Inferior parietal cortex (tissue), 1 donor: ENCODE results near the gene LURAP1L.

Experiments
- DNase-seq: peaks from one replicate; pipeline ENCODE4 v3.0.0-alpha.2; 2016; ENCODE audit errors: extremely low spot score

The LURAP1L gene, protein sequence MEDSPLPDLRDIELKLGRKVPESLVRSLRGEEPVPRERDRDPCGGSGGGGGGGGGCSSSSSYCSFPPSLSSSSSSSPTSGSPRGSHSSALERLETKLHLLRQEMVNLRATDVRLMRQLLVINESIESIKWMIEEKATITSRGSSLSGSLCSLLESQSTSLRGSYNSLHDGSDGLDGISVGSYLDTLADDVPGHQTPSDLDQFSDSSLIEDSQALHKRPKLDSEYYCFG

DNA sequence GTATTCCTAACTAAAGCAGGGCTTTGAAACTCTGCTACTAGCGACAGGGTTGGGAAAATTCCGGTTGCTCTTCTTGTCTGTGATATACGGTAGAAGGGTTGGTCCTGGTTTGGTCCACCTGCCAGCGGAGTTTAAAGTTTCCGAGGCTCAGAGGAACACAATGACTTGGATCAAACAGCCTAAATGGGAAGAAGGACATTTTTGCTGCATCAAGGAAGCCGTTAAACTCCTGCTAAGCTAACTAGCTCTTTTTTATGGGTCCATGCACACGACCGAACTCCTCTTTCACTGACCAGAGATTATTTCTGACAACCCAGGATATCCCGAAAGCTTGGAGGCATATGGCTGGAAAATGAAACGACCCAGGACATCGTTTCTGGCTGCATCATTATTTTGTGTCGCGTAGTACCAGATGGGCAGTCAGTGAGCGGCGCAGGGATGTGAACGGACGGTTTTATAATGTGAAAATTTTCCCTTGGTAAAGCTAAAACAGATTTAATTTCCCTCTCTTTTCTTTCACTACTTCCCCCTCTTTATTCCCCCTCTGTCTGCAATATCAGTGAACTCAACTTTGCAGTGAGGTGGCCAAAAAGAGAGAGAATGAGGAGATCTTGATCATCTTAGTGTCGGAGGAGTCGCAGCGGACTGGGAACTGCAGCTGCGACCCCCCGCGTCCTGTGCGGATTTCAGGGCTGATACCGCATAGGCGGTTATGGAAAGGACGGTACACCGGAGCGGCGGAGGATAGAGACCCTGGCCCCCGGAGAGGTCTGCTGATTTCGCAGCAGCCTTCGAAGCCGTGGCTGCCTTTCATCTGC, at the start of gene LURAP1L:
Gene LURAP1L, plus strand, starts transcription at position 160 of the 818 bp plus-strand sequence. CDS start 696 bp downstream, outside the sequence.
- peak; percentile 81 for DNase-seq

DNA sequence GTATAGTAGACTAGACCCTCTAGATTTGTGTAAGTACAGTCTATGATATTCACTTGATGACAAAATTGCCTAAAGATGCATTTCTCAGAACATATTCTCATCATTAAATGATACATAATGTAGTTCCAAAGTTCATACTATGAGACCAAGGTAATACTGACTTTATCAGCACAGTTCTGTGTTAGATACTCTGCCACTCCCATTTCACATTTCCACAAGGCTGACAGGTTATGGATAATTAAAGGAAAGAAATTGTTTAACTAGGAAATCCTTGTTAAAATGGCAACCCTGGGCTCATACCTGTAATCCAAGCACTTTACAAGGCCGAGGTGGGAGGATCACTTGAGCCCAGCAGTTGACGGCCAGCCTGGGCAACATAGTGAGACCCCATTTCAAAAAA, 48.0 kb upstream of the LURAP1L start:
- no peak for DNase-seq

DNA sequence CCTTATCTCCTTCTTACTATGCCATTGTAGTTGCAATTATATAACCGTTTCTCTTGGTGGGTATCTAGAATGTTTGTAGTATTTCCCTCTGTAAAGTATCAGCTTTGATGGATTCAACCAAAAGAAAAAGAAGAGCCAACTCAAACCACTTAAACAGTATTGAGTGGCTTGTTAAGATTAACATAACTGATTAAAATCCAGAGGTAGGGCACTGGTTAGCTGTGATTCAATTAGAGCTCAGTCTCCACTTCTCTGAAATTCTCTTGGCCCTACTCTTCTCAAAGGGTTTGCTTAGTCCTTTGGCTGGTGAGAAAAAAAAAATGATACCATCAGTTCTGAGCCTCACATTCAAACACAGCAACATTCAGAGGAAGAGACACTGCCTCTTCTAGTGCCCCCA, 44.6 kb upstream of the LURAP1L start:
- DNase-seq: no peak

DNA sequence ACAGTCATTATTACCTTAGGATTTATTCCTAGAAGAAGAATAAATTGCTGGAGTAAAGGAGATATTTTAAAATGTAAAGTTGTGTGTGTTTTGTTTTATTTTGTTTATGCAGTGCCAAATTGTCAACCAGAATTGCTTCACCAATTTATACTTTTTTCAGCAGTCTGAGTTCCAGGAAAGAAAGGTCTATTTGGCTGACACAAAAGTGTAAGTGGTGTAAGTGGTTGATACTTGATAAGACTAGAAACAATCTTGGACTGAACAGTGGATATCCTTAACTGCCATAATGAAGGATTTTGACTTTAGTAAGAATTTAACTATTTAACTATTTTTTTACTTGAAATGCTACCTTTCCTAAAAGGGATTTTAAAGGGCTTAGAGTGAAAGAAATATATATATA, 43.9 kb upstream of the LURAP1L start:
- DNase-seq: no peak

DNA sequence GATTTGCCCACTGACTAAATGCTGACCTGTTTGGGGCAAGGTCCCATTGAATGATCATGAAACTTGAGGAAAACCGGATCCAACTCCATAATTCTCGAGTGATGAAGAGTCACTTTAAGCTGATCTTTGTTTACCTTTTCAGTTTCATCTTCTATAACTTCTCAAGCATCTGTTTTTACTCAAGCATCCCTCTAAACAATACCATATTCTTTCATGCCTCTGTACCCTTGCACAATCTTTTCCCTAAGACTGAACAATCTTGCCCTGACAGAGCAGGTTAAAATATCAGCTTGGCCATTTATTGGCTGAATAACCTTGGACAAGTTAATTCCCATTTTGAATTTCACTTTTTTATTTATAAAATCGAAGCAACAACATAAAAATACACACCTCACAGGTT, 41.8 kb upstream of the LURAP1L start:
- no peak for DNase-seq

DNA sequence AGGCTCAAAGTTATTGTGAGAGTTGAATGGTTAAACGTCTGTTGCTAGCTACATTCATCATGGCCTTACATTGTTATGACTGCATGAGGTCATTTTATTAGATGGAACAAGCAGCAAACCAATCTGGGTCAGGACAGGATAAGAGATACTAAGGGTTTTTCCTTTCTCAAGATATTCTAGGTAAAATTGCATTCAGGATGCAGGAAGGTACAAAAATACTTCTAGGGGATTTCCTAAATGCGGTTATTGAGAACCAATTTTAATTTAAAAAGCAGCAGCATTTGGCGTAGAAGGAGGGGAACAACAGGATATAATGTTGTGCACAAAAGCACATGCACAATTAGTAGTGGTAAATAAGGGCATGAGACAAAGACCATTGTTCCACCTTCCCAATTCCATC, 39.2 kb upstream of the LURAP1L start:
- DNase-seq: no peak

DNA sequence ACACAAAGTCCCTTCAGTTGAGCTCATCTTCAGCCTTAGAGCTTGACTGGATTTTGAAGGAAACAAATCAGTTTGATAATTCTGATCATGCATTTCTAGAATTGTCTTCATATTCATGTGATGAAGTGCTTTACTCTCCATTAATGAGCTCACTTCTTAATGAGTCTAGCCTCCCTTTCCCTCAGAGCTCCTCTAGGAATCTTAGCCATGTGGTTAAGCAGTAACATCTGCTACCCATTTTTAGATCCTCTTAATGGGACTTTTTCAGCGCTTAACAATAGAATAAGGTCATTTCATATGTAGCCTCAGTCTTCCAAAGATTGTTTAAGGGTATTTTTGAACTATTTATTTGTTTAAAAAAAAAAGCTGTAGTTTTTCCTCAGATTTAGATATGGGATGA, 36.9 kb upstream of the LURAP1L start:
- DNase-seq: no peak

DNA sequence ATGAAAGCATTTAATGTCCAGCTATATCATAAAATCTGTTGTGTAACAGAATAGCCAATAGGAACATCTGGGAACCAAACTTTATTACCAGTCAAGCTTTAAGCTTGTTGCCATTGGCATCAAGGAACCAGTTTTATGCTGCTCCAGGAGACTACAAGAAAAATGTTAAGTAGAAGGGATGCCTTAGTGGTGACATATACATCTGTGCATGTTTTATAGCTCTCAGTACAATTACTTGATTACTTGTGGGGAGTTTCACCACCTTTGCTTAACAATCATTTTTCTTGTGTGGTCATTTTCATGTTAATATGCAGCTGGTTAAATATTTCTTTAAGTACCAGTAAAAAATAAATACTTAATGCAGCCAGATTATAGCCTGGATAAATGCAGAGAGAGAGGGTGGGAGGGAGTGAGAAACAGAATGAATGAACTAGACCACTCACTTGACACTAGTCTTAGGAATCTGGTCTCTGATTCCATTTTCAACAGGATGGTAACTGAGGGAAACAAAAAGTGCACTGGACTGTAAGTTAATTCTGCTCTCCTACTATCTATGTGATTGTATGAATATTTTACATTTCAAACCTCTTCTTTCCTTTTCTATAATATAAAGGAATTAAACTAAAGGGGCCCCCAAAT, 35.7 kb upstream of the LURAP1L start:
- no peak for DNase-seq

DNA sequence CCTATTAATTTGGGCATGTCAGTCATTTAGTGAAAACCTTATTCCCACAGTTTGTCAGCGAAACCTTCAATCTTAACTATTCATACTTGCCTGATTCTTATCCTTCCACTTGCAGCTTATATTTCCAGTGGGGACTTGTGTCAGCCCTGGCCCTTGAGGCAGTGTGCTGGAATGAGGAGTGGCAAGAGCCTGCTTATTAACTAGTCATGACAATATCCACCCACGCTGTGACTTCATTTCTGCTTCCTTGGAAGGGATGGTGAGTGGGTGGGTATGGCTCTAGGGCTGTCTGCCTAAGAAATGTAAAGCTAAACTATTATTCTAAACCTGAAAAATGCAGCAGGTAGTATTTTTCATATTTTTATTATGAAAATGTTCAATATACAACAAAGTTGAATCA, 34.0 kb upstream of the LURAP1L start:
- no peak for DNase-seq

DNA sequence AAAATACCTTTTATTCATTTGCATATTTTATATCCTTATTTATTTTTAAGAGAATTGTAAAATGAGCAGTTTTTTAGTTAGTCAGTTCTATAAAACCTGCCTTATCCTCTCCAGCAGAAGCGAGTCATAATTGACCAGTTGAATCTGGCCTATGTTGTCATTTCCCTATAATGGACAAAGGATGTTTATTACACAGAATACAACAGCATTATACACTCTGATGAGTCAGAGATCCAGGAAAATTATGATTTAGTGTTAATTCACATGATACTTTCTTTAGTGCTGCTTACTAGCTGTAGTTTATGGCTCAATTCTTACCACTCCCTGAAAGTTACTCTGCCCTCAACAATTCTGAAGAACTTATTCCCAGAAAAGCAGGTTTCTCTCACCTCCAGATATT, 26.8 kb upstream of the LURAP1L start:
- DNase-seq: no peak

DNA sequence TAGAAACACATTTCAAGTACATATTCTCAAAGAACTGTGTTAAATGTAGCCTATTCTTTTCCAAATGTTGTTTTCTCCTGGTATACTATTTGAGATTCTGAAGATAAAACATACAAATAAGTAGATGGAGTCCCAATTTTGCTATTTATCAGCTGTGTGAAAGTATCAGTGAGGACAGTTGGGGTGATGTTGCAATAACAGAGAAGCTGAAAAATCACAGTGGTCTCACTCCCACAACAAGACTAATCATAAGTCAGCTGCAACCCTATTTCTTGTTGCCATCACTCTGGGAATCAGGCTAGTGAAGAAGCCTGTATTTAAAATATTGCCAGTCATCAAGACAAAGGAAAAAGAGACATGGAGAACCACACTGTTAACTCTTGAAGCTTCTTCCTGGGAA, 25.9 kb upstream of the LURAP1L start:
- DNase-seq: no peak

DNA sequence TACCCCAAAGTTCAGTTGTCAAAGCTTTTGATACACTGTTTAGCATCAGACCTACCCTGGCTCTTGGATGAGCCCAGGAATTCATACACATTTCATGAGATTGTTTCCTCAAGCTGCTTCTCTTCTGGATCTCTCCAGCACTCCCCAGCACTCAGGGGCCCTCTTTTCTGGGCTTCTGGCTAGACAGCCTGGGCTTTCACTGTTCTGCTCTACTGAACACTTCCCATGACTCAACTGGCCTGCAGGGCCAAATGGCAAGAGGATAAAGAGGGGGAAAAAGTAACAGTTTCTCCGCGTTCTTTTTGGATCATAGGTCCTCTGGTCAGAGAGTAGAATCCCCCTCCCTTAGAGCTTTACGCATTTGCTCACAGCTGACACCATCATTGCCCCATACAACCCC, 20.9 kb upstream of the LURAP1L start:
- no peak for DNase-seq

DNA sequence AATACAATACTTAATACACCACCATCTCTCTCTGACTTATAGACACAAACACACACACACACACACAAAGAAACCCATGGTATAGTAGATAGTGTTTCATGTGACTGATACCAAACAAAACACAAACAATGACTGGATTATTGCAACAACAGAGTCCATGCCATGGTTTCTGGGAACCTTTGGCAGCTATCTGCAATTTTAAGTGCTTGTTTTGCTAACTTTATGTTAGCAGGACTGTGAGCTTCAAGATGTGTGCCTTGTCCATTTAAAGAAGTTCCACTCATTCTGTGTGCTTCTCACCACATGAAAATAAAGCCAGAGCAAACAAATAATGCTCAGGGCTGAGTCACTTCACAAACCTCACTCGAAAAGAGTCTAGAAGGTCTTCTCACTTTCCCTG, 15.1 kb upstream of the LURAP1L start:
- DNase-seq: no peak

DNA sequence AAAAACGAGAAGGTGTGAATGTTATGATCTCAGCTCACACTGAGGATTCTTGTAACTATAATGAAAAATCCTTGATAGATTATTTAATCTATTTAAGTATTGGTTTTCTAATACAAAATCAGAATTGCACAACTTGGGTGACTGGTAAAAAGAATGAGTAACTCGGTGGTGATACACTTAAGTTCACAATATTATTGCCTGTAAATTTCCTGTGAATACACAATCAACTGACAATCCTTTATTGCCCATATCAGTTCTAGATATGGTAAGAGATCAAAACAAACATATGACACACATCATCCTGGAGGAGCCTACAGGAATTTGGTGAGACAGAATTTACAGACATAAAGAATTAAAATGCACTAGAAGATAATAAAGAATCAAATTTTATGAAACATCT, 14.1 kb upstream of the LURAP1L start:
- no peak for DNase-seq

DNA sequence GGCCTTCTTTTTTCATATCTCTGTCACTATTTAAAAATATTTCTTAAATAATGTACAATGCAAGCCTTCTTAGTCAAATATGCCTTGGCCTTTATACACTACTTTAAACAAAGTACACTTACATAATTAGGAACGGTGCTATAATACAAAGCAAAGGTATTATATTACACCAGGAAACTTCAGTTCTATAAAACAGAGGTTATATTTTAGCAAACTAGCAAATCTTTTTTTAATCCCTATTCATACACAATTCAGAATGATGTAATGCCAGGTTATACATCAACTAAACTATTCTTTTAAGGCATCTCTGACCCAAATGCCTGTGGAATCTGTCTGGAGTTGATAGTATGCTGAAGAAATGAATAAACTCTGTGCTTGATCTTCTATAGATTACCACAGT, 10.7 kb upstream of the LURAP1L start:
- no peak for DNase-seq

DNA sequence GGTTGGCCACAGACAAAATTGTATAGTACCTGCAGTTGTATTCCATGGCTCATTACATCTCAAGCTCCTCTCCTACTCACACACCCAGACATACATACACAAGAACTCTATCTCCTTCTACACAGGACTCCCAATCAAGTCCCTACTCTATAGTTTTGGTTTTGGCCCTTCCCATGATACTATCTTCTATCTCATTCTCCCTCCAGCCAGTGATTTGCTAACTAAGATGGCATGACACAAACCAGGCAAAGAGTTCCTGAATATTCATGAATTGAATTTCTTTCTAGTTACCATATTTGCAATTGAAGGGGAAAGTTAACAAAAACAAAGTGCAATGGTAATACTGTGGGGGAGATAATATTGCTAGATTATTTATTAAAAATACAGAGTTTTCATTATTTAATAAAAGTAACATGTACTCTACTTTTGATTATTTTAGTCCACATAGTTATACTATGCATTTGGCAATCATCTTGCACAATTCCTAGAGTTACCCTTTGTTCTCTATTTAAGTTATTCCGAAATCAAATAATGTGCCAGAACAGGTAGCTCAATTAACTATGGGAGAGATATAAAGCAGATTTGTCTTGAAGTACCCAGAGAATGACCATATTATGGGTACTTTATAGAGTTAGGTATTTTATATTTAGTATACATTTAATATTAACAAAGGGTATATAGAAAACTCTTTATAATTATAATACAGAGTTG, 9.6 kb upstream of the LURAP1L start:
- DNase-seq: no peak

DNA sequence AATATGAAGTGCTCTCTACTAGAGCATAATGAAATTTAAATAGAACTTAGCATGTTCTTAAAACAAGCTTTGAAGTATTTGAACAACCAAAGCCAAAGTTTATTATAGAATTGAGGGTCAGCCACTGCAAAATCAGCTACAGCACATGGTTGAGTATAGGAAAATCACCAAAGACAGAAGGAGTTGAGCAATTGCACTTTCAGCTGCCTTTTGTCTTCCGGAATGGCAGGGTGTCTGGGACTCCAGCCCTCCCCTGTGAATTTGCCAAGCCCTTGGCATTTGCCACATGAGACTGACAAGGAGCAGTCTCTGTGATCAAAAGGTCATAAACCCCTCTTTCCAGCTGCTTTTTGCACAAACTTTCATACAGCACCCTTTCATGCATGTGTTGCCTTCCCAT, 8.5 kb upstream of the LURAP1L start:
- no peak for DNase-seq

DNA sequence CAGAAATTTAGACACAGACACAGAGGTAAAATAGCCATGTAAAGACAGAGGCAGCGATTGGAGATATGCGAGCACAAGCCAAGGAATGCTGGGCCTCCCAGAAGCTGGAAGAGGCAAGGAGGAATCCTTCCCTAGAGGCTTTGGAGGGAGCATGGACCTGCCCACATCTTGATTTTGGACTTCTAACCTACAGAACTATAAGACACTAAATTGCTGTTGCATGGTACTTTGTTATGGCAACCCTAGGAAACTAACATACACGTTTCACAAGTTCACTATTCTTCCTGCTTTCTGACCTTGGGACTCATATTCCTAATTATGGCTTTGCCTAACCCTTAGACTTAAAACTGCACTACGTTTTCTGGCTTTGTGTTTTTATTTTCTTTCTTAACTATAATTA, 4.6 kb upstream of the LURAP1L start:
- no peak for DNase-seq

DNA sequence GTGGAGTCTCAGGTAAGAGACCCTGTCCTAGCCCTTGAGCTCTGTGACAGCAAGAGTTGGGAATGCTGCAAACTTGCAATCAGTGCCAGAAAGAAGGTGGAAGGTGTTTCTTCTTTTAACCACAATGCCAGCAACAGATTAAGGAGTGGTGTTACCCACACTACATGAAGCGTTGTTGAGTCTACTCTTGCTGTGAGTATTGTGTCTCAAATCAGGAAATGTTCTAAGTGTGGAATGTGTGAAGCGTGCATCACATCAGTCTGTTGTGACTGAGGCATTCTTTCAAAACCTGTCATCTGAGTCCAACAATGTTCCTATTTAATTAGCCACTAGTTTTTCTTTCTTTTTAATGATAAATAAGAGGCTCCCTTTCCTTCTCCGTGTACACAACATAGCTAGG, 2.9 kb upstream of the LURAP1L start:
- DNase-seq: no peak

DNA sequence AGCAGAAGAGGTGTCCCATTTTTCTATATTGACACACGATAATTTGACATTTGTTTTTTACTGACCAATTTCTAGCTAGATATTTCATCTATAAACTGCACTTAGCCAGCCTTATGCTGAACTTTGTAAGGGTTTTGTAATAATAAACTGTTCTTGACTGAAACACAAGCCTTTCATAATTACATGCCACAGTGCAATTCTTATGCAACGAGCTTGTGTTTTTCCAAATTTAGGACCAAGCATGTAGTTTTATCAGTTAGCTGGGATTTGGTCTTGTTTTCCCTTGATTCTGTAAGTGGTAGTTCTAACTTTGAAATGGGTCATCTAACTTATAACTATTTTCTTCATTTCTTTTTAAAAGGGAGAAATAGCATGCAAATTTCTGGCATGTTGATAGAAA, 1.3 kb upstream of the LURAP1L start:
- DNase-seq: no peak

DNA sequence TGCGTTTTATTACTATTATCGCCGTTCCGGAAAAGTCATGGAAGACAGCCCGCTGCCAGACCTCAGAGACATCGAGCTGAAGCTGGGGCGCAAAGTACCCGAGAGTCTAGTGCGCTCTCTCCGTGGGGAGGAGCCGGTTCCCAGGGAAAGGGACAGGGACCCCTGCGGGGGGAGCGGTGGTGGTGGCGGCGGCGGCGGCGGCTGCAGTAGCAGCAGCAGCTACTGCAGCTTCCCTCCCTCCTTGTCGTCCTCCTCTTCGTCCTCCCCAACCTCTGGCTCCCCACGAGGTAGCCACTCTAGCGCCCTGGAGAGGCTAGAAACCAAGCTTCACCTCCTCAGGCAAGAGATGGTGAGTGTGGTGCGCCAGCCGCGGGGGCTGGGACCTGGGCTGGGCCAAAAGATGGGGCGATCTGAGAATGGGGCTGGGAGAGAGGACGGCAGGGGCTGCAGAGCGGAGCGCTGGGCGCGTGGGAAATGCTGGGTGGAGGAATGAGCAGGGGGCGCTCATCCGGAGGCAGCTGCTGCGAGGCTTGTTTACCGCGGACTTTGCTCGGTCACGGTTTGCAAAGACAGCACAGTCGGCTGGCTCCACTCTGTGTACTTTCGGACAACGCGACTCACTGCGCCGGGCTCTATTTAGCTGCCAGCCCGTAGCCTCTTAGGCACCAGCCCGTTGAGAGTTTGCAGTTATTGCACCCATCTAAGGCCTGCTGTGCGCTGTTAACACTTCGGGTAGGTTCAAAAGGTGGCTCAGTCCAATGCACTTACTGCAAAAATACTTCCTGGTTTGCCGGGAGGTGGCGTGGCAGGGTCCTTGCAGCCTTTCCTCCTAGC, 1.1 kb downstream of the LURAP1L start:
- DNase-seq: peak; percentile 55
